HG03432 (cell line): ENCODE measurements around the gene APOM.

Source experiments
- ATAC-seq: cut with Tn5 transposase; IDR thresholded peaks from one replicate; pipeline ENCODE4 v1.9.1; 2021; ENCODE audit warnings: mild to moderate bottlenecking, moderate library complexity; ENCODE audit not compliant: unreplicated experiment

The APOM gene

GRCh38 chr6:31702819-31703716 lies 47.4 kb downstream of the APOM start, which contains the start of gene ABHD16A:
Gene ABHD16A (minus strand): TSS chr6:31703324. CDS start chr6:31703281, 43 bp downstream.
- peak; percentile 88 for ATAC-seq

- no peak for ATAC-seq
Observed at GRCh38 chr6:31705931-31706330, 50.2 kb downstream of the APOM start.

- no peak for ATAC-seq
Observed at GRCh38 chr6:31706599-31706998, 50.9 kb downstream of the APOM start, which contains the start of gene LY6G6F. Gene LY6G6F (plus strand): TSS chr6:31706866. CDS start chr6:31706907, 41 bp downstream.

GRCh38 chr6:31707701-31708100 lies 52.0 kb downstream of the APOM start:
- no peak for ATAC-seq
